GM19395 (cell line): ENCODE data around the gene TBC1D25.
A peak's percentile ranks its signal among the peaks of the same experiment; 100 is the strongest.

Source experiments
- ATAC-seq: cut with Tn5 transposase; IDR thresholded peaks from one replicate; pipeline ENCODE4 v1.9.1; 2021; ENCODE audit warnings: mild to moderate bottlenecking, moderate library complexity; ENCODE audit not compliant: unreplicated experiment

TBC1D25 gene, protein sequence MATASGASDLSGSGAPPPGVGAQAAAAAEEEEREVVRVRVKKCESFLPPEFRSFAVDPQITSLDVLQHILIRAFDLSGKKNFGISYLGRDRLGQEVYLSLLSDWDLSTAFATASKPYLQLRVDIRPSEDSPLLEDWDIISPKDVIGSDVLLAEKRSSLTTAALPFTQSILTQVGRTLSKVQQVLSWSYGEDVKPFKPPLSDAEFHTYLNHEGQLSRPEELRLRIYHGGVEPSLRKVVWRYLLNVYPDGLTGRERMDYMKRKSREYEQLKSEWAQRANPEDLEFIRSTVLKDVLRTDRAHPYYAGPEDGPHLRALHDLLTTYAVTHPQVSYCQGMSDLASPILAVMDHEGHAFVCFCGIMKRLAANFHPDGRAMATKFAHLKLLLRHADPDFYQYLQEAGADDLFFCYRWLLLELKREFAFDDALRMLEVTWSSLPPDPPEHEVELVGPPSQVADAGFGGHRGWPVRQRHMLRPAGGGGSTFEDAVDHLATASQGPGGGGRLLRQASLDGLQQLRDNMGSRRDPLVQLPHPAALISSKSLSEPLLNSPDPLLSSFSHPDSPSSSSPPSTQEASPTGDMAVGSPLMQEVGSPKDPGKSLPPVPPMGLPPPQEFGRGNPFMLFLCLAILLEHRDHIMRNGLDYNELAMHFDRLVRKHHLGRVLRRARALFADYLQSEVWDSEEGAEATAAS

DNA sequence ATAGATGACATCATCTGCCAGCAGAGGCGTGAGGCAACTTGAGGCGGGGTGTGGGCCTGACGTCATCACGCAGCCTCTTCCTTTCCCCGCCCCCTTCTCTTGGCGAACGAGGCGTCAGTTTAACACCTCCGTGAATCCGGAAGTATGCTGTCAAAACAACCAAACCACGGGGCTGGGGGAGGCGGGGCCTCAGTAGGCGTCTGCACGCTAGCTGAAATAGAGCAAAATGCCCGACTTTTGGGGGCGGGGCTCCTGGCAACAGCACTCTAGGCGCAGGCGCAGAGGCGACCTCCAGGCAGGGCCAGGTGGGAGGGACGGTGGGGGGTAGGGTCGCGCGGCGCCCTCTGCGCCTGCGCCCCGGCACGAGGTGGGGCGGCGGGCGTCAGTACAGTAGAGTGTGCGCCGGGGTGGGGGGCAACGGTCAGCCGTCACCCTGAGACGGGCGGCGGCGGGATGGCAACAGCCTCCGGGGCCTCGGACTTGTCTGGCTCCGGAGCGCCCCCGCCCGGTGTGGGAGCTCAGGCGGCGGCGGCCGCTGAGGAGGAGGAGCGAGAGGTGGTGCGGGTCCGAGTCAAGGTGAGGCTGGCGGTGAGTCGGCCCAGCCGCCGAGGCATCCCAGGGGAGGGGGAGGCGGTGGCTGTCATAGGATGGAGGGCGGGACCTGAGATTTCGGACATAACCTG lies at the start of gene TBC1D25:
Gene TBC1D25, plus strand, starts transcription at position 370 of the 683 bp plus-strand sequence. Its CDS starts 84 bp downstream, at position 454.
- peak; percentile 72 for ATAC-seq

DNA sequence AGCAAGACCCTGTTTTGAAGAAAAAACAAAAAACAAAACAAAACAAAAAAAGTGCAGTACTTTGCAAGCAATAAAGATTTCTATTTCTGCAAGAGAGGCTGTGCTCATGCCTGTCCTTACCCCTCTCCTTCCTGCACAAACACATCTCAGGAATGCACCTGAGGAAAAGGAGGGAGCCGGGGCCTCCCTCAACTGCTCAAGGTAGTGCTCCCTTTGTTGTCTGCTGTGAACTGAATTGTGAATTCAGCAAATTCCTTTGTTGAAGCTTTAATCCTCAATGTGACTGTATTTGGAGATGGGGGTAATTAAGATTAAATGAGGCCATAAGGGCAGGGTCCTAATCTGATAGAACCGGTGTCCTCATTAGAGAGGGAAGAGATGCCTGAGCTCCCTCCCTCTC lies 49.6 kb upstream of the TBC1D25 start:
- no peak for ATAC-seq

DNA sequence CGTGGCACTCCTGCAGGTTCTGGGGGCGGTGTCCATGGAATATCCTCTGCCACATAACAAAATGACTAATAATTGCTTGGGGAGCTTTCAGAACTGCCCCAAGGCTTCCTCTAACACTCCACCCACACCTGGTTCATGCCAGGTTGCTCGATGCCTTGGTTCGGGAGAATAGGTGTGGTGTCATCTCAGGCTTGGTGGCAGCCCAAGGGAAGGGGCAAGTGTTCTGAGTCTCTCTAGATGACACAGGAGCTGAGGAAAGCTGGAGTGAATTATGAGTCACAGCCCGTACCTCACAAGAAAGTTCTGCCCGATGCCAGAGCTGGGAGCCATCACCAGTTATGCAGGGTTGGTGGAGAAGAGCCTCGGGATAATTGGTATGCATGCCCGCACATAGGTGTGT lies 48.9 kb upstream of the TBC1D25 start:
- ATAC-seq = no peak

DNA sequence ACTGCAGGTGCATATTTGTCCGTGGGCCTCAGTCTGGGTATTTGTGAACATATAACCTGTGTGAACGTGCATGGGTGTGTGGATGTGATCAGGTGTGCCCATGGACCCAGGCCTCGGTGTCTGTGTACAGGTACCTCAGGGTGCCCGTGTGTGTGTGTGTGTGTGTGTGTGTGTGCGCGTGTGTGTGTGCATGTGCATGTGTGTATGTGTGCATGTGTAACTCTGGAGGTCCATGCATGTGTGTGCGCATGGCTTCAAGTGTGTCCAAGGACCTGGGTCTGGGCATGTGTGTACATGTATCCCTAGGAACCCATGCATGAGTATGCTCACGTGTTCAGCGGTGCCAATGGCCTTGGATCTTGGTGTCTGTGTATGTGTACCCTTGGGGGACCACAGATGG lies 47.7 kb upstream of the TBC1D25 start:
- no peak for ATAC-seq

DNA sequence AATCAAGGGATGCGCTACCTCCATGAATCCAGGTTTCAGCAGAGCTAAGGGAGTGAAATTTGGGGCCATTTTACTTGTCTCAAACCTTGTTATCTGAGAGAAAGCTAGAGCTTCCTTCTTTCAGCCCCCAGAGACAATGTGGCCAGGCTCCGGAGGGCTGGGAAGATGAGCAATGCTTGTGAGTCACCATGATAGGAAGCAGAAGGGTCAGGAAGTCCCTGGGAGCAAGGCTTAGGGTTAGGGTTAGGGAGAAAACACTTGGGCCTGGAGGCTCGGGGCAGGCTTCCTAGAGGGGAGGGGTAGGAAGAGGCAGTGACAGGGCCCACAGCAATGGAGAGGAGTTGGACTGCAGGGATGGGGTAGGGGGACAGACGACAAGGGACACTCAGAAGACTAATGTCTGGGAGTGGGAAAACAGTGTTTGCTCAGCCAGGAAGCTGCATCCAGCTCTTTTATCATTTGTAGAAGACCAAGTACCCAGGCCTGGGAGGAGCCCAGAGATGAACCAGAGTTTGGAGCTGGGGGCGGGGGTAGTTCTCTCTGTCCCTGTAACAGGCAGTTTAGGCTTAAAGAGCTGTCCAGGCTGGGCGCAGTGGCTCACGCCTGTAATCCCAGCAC lies 47.1 kb upstream of the TBC1D25 start:
- no peak for ATAC-seq

DNA sequence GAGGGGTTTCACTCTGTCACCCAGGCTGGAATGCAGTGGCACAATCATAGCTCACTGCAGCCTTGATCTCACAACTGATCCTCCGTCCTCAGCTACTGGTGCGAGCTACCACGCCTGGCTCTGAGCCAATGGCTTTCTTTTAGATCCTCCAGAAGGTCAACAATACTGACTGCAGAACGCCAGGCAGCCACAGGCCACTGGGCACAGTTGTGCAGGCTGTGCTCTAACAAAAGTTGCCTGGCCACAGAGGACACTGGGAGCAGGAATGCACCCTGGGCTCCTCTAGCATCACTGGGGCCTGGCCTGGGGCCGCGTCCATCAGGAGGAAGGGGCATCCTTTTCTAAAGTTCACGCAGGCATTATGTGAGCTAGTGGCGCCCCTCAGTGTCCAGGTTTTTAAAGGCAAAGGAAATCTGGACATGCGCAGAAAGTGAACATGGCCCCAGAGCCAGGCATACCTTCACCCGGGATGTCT lies 45.6 kb upstream of the TBC1D25 start:
- no peak for ATAC-seq

DNA sequence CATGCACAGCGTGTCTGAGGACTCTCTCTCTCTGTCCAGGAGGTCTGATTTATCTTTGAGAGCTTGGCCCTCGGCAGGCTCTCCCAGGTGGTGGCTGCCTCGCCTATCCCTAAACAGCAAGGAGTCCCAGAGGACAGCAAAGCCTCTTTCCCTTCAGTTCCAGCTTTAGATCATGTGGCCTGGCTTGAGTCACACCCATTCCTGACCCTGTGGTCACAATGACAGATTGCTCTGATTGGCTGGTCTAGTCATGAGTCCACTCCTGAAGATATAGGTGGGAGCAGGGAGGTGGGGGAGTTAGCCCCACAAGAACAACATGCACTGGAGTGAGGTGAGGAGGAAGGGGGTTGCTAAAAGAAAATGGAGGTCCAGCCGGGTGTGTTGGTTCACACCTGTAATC lies 42.9 kb upstream of the TBC1D25 start:
- ATAC-seq = no peak

DNA sequence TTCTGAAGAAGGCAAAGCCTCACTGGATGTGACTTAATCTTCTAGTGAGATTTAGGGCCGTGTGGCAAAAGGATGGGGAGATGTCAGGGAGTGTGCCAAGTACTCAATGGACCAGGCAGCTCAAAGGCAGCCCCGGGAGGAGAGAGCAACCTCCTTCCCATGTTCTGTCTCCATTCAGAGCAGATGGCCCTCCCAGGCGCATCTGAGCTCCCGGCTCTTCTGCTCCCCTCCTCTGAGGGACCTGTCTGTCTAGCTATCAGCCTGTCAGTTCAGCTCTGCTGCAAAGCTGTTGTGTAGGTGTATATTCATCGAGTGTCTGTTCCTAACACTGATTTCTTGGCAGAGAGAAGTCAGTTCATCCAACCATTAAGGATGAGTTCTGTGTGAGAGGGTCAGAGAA lies 41.6 kb upstream of the TBC1D25 start:
- ATAC-seq = no peak

DNA sequence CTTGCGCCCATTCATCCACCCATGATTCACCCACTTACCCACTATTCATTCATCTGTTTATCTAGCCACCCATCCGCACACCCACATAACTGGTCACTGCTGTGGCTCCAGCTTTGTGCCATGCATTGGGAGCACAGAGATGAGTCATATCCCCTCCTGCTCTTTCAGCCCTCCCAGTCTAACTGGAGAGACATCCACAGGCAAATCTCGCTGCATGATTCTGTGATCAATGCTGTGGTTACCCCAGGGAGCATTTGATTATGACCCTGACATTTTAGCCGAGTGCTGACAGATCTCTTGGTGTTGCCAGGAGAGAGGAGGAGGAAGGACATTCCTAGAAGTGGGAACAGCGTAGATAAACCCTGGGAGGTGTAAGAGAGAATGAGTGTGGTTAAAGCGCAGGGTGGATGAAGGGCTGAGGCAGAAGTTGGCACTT lies 41.1 kb upstream of the TBC1D25 start:
- no peak for ATAC-seq

DNA sequence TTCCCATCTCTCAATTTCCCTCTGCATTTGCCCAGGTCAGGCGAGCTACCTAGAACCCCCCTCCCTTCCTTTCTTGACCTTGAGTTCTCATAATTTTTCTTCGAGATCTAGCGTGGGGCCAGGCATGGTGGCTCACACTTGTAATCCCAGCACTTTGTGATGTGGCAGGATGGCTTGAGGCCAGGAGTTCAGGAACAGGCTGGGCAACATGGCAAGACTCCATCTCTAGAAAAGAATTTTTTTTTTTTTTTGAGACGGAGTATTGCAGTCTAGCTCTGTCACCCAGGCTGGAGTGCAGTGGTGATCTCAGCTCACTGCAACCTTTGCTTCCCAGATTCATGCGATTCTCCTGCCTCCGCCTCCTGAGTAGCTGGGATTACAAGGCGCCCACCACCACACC lies 35.3 kb upstream of the TBC1D25 start:
- no peak for ATAC-seq

DNA sequence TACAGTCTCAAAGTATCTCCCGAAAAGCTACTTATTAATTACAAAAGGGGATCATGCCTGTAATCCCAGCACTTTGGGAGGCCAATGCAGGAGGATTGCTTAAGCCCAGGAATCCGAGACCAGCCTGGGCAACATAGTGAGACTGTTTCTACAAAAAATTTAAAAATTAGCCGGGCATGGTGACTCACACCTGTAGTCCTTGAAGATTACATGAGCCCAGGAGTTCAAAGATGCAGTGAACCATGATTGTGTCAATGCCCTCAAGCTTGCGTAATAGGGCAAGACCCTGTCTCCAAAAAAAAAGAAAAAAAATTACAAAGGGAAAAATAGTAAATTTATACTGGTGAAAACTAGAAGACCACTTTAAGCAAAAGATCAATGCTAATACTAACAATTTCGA lies 34.0 kb upstream of the TBC1D25 start:
- ATAC-seq = no peak

DNA sequence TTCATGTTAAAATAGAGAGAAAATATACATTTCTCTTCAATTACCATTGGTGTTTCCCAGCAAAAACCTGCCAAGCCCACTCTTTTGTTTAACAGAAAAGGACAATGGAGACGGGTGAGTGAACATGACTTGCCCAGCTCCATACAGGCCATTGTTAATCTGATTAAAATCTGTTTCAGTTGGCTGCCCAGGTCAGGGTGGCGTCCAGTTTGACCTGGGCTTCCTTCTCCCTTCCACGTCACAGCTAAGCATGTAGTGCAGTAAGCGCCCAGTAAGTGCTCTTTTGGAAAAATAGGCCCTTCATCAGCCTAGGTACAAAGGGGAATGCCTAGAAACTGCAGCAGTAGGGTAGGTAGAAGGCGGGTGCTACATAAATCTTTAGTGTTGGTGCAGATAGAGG lies 32.3 kb upstream of the TBC1D25 start:
- ATAC-seq = no peak

DNA sequence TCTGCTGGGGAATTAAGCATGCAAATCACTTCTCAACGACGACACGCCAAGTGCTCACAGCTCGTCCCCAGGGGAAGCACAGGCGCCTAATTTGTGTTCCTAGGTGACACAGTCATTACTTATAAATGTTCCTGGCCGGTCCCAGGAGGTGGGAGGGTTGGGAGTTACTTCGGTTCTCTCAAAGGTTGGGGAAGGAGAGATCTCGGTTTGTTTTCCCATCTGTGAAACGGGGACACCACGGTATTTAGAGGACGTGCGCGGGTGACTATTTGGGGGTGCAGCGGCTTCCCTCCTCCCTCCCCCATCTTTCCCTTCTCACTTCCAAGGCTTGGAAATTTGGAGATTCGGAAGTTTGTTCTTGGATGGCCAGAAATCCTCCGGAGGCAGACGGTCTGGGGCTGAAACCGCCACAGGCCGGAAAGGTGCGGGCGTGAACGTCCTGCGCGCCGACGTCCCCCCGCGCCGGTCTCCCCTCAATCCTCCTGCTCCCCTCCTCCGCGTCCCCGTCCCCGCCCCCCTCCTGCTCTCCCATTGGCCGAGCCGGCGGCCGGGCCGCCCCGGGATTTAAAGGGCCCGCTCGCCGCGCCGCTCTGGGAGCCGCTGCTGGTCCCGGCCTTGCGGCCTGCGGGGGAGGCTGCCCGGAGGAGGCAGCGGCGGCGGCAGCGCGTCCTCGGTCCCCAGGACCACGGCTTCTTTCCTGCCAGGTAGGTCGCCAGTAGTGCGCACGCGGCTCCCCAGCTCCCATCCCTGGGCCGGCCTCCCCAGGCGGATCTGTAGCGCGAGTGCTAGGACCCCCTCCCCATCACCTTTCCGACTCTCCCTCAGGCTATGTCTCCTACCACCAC lies 30.9 kb upstream of the TBC1D25 start, which contains the start of gene PORCN:
Gene PORCN, plus strand, starts transcription at position 593 of the 845 bp plus-strand sequence. CDS start 829 bp downstream, outside the sequence.
- ATAC-seq = peak; percentile 80

DNA sequence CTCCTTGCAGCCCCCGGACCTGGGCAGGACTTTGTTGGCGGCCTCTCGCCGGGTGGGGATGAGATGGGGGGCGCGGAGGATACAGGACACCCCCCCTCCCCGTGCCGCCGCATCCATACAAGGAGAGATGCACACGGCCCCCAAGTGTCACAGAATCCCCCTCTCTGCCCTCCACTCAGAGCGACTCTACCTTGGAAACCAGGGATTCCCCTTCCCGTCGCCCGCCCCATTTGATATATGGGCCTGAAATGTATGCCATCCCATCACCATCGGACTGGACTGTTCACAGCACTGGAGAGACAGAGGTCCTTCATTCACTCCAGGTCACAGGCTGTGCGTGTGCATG lies 30.3 kb upstream of the TBC1D25 start:
- ATAC-seq = peak; percentile 23

DNA sequence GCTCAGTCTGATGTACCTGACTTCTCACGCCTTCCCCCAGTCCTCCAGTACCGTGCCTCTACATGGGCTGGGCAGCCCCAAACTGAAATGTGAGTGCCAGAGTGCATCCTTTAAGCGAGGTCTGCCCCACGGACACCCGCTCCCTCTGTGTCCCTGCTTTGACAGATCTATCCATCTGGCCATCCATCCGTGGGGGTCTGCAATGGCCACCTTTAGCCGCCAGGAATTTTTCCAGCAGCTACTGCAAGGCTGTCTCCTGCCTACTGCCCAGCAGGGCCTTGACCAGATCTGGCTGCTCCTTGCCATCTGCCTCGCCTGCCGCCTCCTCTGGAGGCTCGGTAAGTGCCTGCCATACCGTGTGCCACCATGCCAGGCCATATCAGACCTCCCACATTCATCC lies 29.9 kb upstream of the TBC1D25 start:
- ATAC-seq = no peak

DNA sequence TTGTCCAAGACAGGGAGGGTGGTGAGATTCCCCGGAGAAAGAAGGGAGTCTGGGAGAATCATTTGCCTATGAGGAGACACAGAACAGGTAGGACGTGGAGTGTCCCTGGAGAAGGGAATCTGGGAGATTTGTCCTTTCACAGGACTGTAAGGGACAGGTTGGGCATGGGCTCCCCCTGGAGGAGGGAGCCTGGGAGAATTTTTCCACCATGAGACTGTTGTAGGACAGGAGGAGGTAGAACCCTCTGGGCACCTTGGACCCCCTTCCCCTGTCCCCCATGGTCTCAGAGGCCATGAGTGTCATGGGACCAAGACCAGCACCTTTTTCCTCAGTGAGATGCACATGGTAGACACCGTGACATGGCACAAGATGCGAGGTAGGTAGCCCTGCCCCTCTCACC lies 28.0 kb upstream of the TBC1D25 start:
- no peak for ATAC-seq

DNA sequence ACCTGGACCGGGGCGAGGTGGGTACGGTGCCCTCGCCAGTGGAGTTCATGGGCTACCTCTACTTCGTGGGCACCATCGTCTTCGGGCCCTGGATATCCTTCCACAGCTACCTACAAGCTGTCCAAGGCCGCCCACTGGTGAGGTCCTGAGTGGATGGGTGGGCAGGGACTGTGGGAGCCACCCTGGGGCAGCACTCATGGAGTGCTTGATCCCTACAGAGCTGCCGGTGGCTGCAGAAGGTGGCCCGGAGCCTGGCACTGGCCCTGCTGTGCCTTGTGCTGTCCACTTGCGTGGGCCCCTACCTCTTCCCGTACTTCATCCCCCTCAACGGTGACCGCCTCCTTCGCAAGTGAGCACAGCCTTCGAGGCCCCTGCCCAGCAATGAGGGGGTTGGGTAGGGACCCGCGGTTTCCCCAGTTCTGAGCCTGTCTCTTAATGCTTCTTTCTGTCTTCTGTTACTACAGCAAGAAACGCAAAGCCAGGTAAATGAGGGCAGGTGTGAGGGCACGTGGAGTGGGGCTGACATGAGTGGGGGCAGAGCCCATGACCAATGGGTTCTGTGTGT lies 27.1 kb upstream of the TBC1D25 start:
- ATAC-seq = no peak

DNA sequence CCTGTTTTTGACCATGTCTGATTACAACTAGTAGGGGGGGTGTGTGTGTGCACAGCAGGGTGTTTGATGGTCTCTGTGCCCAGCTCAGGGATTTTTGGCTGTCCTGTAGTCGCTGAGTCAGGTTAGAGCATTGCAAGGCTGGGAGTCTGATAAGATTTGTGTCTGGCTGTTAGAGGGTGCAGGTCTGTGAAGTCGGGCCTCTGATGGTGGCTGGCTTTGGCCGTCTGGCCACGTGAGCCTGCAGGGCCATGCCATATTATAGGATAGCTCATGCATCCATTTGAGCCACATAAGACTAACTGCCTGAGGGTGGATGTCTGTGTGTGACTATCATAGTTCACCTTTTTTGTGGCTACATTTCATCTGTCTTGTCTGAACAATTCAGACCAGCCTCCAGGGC lies 25.8 kb upstream of the TBC1D25 start:
- ATAC-seq = no peak

DNA sequence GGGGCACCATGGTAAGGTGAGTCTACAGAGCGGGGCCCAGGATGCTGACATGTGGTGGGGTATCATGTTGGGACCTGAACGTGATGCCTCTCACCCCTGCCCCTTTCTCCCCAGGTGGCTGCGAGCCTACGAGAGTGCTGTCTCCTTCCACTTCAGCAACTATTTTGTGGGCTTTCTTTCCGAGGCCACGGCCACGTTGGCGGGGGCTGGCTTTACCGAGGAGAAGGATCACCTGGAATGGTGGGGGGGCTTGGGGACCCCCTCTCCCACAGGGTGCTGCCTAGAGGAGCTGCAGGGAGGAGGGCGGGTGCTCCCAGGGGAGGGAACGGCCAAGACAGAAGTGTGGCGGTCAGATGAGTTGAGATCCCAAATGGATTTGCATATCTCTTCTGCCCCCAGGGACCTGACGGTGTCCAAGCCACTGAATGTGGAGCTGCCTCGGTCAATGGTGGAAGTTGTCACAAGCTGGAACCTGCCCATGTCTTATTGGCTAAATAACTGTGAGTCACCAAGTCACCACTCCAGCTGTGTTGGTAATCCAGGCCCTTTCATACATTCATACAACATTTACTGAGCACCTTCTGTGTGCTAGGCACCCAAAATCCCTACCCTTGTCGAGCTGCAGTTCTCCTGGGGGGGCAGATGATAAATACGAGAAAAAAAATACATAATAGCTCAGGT lies 25.2 kb upstream of the TBC1D25 start:
- ATAC-seq = no peak
